Hepatocyte (in vitro differentiated cells): ENCODE data around the gene VAMP7.

Experiments
- CTCF ChIP-seq: fragments of 200-600 bp; sonication (generic); IDR thresholded peaks from 2 replicates; pipeline ENCODE4 v1.5.1; 2016; ENCODE audit warnings: antibody characterized with exemption, mild to moderate bottlenecking; ENCODE audit not compliant: poor library complexity
- EZH2phosphoT487 ChIP-seq: fragments of 200-600 bp; sonication (generic); IDR thresholded peaks from one replicate; pipeline ENCODE4 v1.6.1; 2018; ENCODE audit warnings: antibody characterized with exemption, mild to moderate bottlenecking, low read depth, moderate library complexity; ENCODE audit not compliant: unreplicated experiment, severe bottlenecking

- TF ChIP-seq CTCF (no peak), EZH2phosphoT487 (no peak)
Observed at GRCh38 chrX:155900765-155901164, 19.6 kb downstream of the VAMP7 start.
